ENCODE data around the gene ZNF580. TPM values are rescaled to one million over a fixed set of nuclear protein-coding genes. Genes with fewer than 3 reads are reported as not detected.

Gene ZNF580
- total and polyA plus RNA-seq, 8 donors: 12.7 to 40.5 (median 18.7) TPM

DNA sequence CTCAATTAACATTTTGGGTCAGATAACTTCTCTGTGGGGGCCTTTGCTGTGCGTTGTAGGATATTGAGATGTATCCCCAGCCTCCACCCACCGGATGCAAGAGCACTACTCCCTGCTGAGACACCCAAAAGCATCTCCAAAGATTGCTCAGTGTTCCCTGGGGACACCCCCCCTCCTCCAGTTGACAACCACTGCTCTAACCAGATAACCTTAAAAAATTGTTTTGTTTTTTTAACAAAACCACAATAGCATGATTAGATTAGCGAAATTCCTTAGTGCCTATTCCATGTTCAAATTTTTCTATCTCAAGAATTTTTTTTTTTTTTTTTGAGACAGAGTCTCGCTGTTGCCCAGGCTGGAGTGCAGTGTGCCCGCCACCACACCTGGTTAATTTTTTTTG lies 31.6 kb downstream of the ZNF580 start:
- intact Hi-C loops (cut with DNase I): no loop called here
- no peaks in the 10 kb centered on the region for H3K27me3 ChIP-seq
- peaks cover 5 to 19% (median 14%) of the 10 kb centered on the region in 3 donors for H3K4me1 ChIP-seq
- DNase-seq (peak in 1 of 6 donors; percentile 2), ATAC-seq (no peak), FAIRE-seq (no peak)
- TF ChIP-seq, protein P1, sequence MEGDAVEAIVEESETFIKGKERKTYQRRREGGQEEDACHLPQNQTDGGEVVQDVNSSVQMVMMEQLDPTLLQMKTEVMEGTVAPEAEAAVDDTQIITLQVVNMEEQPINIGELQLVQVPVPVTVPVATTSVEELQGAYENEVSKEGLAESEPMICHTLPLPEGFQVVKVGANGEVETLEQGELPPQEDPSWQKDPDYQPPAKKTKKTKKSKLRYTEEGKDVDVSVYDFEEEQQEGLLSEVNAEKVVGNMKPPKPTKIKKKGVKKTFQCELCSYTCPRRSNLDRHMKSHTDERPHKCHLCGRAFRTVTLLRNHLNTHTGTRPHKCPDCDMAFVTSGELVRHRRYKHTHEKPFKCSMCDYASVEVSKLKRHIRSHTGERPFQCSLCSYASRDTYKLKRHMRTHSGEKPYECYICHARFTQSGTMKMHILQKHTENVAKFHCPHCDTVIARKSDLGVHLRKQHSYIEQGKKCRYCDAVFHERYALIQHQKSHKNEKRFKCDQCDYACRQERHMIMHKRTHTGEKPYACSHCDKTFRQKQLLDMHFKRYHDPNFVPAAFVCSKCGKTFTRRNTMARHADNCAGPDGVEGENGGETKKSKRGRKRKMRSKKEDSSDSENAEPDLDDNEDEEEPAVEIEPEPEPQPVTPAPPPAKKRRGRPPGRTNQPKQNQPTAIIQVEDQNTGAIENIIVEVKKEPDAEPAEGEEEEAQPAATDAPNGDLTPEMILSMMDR (IDR thresholded peaks at IDR 0.05): no peak
- no peak overlapping the region for H3K4me3 ChIP-seq
- no peak overlapping the region for H3K27ac ChIP-seq
- 87 to 89% methylated on average over 5 of the region's 5 CpGs for WGBS, 2 donors
- peaks cover 7 to 29% (median 18%) of the 10 kb centered on the region in 3 donors for H3K36me3 ChIP-seq
- H3K9me3 ChIP-seq: no peaks in the 10 kb centered on the region

DNA sequence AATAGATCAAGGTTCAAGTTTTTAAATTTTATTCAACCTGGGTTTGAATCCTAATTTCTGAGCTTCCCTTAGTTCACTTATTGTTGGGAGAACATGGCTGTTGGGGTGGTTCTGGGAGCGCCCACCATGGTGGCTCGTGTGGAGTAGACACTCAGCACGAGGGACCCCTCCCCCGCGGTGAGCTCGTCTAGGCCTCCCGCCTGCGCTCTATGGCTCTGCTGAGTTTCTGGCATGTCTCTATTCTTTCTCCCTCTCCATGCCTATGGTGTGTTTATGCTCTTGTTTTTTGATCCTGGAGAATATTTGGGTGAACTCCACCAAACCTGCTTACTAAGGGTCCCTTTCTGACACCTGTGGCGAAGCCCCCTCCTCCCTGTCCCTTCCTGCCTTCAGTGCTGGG lies 32.7 kb downstream of the ZNF580 start:
- Histone ChIP-seq H3K27ac (no peak overlapping the region), H3K4me3 (no peak overlapping the region), H3K9me3 (no peaks in the 10 kb centered on the region), H3K4me1 (peaks cover 14 to 30% (median 23%) of the 10 kb centered on the region in 3 donors), H3K36me3 (peaks cover 7 to 24% (median 19%) of the 10 kb centered on the region in 3 donors), H3K27me3 (no peaks in the 10 kb centered on the region)
- intact Hi-C loops (cut with DNase I): no loop called here
- WGBS, 2 donors: 79 to 85% methylated on average over 9 of the region's 9 CpGs
- no peak for ATAC-seq
- DNase-seq: peak in 1 of 6 donors; percentile 58
- TF ChIP-seq, protein P1 (IDR thresholded peaks at IDR 0.05): no peak
- FAIRE-seq: no peak

DNA sequence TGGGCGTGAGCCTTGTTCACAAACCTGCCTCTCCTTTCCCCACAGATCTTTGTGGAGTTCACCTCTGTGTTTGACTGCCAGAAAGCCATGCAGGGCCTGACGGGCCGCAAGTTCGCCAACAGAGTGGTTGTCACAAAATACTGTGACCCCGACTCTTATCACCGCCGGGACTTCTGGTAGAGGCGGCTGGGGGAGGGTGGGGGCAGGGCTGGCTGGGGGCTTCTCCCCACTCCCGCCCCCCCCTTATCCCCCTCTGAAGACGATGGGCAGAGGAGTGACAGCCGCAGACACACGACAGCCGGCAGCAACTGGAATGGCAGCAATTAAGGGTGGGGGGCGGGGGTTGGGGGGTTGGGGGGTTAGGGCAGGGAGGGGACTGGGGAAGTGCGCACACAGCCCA lies 33.1 kb downstream of the ZNF580 start:
- Histone ChIP-seq H3K27me3 (no peaks in the 10 kb centered on the region), H3K4me3 (no peak overlapping the region), H3K36me3 (peaks cover 7 to 24% (median 19%) of the 10 kb centered on the region in 3 donors), H3K27ac (no peak overlapping the region), H3K9me3 (no peaks in the 10 kb centered on the region), H3K4me1 (peaks cover 18 to 34% (median 25%) of the 10 kb centered on the region in 3 donors)
- peak in 1 of 6 donors; percentile 53 for DNase-seq
- FAIRE-seq: no peak
- no peak for ATAC-seq
- intact Hi-C loops (cut with DNase I): no loop called here
- TF ChIP-seq, protein P1 (IDR thresholded peaks at IDR 0.05): no peak
- 60 to 62% methylated on average over 13 to 15 of the region's 15 CpGs for WGBS, 2 donors

DNA sequence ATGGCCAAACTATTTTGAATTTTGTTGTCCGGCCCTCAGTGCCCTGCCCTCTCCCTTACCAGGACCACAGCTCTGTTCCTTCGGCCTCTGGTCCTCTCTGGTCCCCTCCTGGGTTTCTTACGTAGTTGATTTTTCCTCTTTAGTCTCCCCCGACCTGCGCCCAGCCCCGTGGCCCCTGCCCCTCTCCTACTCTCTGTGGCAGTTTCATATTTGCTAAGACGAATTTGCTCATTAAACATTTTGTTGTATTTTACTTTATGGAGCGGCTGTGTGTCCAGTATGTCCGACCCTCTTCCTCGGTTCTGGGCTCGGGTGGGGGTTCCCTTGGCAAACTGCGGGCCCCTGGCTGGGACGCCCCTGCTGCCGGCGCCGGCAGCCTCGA lies 33.6 kb downstream of the ZNF580 start:
- TF ChIP-seq, protein P1 (IDR thresholded peaks at IDR 0.05): no peak
- WGBS, 2 donors: 21 to 25% methylated on average over 15 to 17 of the region's 17 CpGs
- peak overlapping the region; percentile 74 to 98 (median 84) for H3K4me3 ChIP-seq
- no peak for DNase-seq
- H3K27ac ChIP-seq: peak overlapping the region; percentile 67 to 88 (median 84)
- H3K27me3 ChIP-seq: no peaks in the 10 kb centered on the region
- no peak for FAIRE-seq
- H3K36me3 ChIP-seq: peaks cover 4 to 24% (median 17%) of the 10 kb centered on the region in 3 donors
- no peaks in the 10 kb centered on the region for H3K9me3 ChIP-seq
- H3K4me1 ChIP-seq: peaks cover 24 to 40% (median 25%) of the 10 kb centered on the region in 3 donors
- no peak for ATAC-seq
- intact Hi-C loops (cut with DNase I): no loop called here

DNA sequence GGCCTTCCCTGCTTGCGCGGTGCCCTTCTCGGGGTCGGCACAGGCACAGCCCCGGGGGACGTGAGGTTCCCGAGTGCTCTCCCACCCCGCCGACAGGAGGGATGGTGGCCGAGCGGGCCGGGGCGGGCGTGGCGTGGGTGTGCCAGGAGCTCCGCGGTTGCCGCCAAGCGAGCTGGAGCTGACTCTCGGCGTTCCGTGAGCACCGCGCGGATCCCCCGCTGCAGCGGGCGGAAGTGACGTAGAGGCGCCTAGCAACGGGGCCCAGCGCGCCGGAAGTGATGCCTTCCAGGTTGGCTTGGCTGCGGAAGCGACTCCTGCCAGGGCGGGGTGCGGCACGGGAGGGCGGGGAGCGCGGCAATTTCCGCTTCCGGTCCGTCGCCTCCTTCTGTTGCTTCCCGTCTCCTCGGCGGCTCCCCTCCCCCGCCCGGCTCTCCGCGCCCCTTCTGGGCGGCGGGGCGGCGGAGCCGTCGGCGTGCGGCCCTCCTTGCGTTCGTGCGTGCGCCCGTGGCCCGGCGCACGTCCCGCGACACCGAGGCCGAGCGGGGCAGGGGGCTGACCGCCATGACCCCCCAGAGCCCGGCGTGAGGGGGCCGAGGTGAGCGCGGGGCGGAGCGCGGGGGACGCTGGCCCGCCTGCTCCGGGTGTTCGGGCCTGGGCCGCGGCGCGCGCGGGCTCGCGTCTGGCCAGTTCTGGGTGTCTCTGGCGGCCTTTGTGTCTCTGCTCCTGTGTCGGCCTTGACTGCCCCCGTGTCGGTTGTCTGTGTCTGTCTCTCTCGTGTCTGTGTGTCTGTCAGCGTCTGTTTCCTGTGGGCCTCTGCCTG lies 34.2 kb downstream of the ZNF580 start, which contains the start of gene EPN1:
Gene EPN1, plus strand, starts transcription at position 386 of the 820 bp plus-strand sequence. CDS start 3,402 bp downstream, outside the sequence.
- H3K36me3 ChIP-seq: peaks cover 0 to 20% (median 11%) of the 10 kb centered on the region in 3 donors
- peak within 1 kb of the TSS; percentile 67 to 88 (median 84) for H3K27ac ChIP-seq
- intact Hi-C loops (cut with DNase I): no loop called here
- no peaks in the 10 kb centered on the region for H3K27me3 ChIP-seq
- H3K9me3 ChIP-seq: no peaks in the 10 kb centered on the region
- peak within 1 kb of the TSS; percentile 74 to 98 (median 84) for H3K4me3 ChIP-seq
- DNase-seq (peak; percentile 96 to 98 (median 96)), ATAC-seq (peak; percentile 85 to 92 (median 88)), FAIRE-seq (no peak)
- H3K4me1 ChIP-seq: peaks cover 24 to 41% (median 25%) of the 10 kb centered on the region in 3 donors
- TF ChIP-seq, protein P1 (IDR thresholded peaks at IDR 0.05): no peak
- 0 to 1% methylated on average over 62 to 101 of the region's 101 CpGs for WGBS, 2 donors
